CD4-positive, alpha-beta T cell (primary cell): ENCODE results near the gene YIF1A. TPM values are rescaled to one million over a fixed set of nuclear protein-coding genes. Genes with fewer than 3 reads are reported as not detected.
"Not testable (repeated sequence)": the region's sequence is repeated elsewhere in the genome, so short reads cannot be mapped to it uniquely, and the experiment has no call there.

Experiments
- ATAC-seq: fragments of 200-7000 bp; cut with Tn5 transposase; one replicate; pipeline ENCODE4 v1.10.0; 2022; ENCODE audit warnings: mild to moderate bottlenecking; ENCODE audit not compliant: poor library complexity
- CTCF ChIA-PET: fragments of 350-600 bp; sonication (Branson Sonifier 250); formaldehyde crosslinking; loops from one replicate; lab custom pipeline; 2021; ENCODE audit warnings: antibody characterized with exemption, inconsistent platforms; lab: Charles Lee
- POLR2A ChIA-PET: fragments of 350-600 bp; sonication (Branson Sonifier 250); formaldehyde crosslinking; loops from one replicate; lab custom pipeline; 2021; ENCODE audit warnings: antibody characterized with exemption, inconsistent platforms; lab: Charles Lee
- DNase-seq, 14 experiments: peaks; one replicate each; pipeline ENCODE4 v3.0.0-alpha.2; 2013 to 2020; ENCODE audit warnings: mixed read lengths in 2 of 14
- H3K27ac ChIP-seq, 2 donors: one replicate each; pipeline versions ENCODE4 v1.5.1 to v1.7.0; 2013; ENCODE audit warnings: low read length in 2 of 2, low read depth in 1 of 2, mild to moderate bottlenecking in 1 of 2
- H3K27me3 ChIP-seq, 2 experiments: 1 replicate in 1 of 2; 2 replicates in 1 of 2; pipeline versions ENCODE4 v1.6.1 to v1.7.0; 2013; ENCODE audit warnings: low read length in 2 of 2, control low read depth in 1 of 2, mild to moderate bottlenecking in 1 of 2, moderate library complexity in 1 of 2; ENCODE audit not compliant: insufficient read depth in 2 of 2, control insufficient read depth in 1 of 2
- H3K36me3 ChIP-seq: one replicate; pipeline ENCODE4 v1.6.1; 2013; ENCODE audit warnings: low read length, control low read depth; ENCODE audit not compliant: insufficient read depth
- H3K4me1 ChIP-seq: one replicate; pipeline ENCODE4 v1.6.1; 2013; ENCODE audit warnings: low read length, control low read depth; ENCODE audit not compliant: insufficient read depth
- H3K4me3 ChIP-seq: one replicate; pipeline ENCODE4 v1.5.1; 2013; ENCODE audit warnings: mild to moderate bottlenecking, low read length, moderate library complexity
- H3K9me3 ChIP-seq, 2 experiments: 1 replicate in 1 of 2; 2 replicates in 1 of 2; pipeline versions ENCODE4 v1.6.1 to v1.7.0; 2013; ENCODE audit warnings: low read length in 2 of 2, mild to moderate bottlenecking in 2 of 2, control low read depth in 1 of 2, moderate library complexity in 1 of 2; ENCODE audit not compliant: control insufficient read depth in 1 of 2, insufficient read depth in 1 of 2
- H3K27ac Mint-ChIP-seq: one replicate; pipeline ENCODE4 v1.8.0; 2020; ENCODE audit warnings: mixed read lengths
- H3K27me3 Mint-ChIP-seq: one replicate; pipeline ENCODE4 v1.8.0; 2021; ENCODE audit warnings: mixed read lengths
- H3K36me3 Mint-ChIP-seq: one replicate; pipeline ENCODE4 v1.8.0; 2021; ENCODE audit warnings: low read depth, mixed read lengths
- H3K4me1 Mint-ChIP-seq: one replicate; pipeline ENCODE4 v1.8.0; 2021; ENCODE audit warnings: low read depth, mixed read lengths
- H3K4me3 Mint-ChIP-seq: one replicate; pipeline ENCODE4 v1.8.0; 2020; ENCODE audit warnings: mild to moderate bottlenecking, mixed read lengths
- H3K9me3 Mint-ChIP-seq: one replicate; pipeline ENCODE4 v1.8.0; 2020; ENCODE audit warnings: mixed read lengths
- intact Hi-C, 2 experiments: fragments of 100-400 bp; cut with DNase I in 1 of 2; cut with micrococcal nuclease in 1 of 2; formaldehyde crosslinking; loops; one replicate each; pipeline versions ENCODE4 v1.15.1 to v1.9.0; 2023 to 2025; cut with DNase I, micrococcal nuclease
- total RNA-seq, 174 experiments: library from RNA in 2 of 174; stranded (reverse) in 2 of 174; gene quantifications; one replicate each; pipeline ENCODE4 v1.2.3 and lab custom pipeline; 2021 to 2026
- TF ChIP-seq, protein P1 (sequence below): fragments of 200-600 bp; IDR thresholded peaks from one replicate; pipeline ENCODE4 v1.8.0; 2022; ENCODE audit warnings: antibody characterized with exemption, mild to moderate bottlenecking

The YIF1A gene
- total RNA-seq, 2 experiments from 2014 or later = 17.4 to 21.1 TPM

DNA sequence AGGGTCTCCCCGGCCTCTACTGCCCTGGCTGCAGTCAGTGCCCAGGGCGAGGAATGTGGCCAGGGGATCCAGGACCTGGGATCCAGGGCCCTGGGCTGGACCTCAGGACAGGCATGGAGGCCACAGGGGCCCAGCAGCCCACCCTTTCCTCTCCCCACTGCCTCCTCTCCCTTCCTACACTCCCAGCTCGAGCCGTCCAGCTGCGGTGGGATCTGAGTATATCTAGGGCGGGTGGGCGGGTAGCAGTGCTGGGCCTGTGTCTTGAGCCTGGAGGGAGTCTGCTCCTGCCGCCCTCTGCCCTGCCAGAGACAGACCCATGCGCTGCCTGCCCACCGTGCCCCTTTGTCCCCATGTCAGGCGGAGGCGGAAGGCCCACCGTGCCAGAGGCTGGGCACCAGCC is 12.3 kb downstream of the YIF1A start:
- H3K9me3 ChIP-seq, H3K27me3 Mint-ChIP-seq, POLR2A ChIA-PET, ATAC-seq, H3K4me3 ChIP-seq, H3K27ac ChIP-seq, DNase-seq, H3K27ac Mint-ChIP-seq, H3K27me3 ChIP-seq, intact Hi-C loops, H3K9me3 Mint-ChIP-seq, CTCF ChIA-PET: not testable (repeated sequence)
- Mint-ChIP-seq H3K4me3 (peak overlapping the region; percentile 42), H3K36me3 (peaks cover 56% of the 10 kb centered on the region), H3K4me1 (peaks cover 32% of the 10 kb centered on the region)
- Histone ChIP-seq H3K4me1 (peaks cover 45% of the 10 kb centered on the region), H3K36me3 (peaks cover 49% of the 10 kb centered on the region)

DNA sequence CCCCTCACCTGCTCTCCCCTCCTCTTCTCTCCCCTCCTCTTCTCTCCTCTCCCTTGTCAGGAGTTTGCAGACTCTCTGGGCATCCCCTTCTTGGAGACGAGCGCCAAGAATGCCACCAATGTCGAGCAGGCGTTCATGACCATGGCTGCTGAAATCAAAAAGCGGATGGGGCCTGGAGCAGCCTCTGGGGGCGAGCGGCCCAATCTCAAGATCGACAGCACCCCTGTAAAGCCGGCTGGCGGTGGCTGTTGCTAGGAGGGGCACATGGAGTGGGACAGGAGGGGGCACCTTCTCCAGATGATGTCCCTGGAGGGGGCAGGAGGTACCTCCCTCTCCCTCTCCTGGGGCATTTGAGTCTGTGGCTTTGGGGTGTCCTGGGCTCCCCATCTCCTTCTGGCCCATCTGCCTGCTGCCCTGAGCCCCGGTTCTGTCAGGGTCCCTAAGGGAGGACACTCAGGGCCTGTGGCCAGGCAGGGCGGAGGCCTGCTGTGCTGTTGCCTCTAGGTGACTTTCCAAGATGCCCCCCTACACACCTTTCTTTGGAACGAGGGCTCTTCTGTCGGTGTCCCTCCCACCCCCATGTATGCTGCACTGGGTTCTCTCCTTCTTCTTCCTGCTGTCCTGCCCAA is 12.8 kb downstream of the YIF1A start:
- Mint-ChIP-seq H3K27me3 (no peaks in the 10 kb centered on the region), H3K27ac (no peak overlapping the region), H3K4me3 (no peak overlapping the region), H3K9me3 (no peaks in the 10 kb centered on the region), H3K36me3 (peaks cover 58% of the 10 kb centered on the region), H3K4me1 (peaks cover 27% of the 10 kb centered on the region)
- Histone ChIP-seq H3K27me3 (no peaks in the 10 kb centered on the region), H3K27ac (no peak overlapping the region), H3K36me3 (peaks cover 49% of the 10 kb centered on the region), H3K4me3 (no peak overlapping the region), H3K4me1 (peaks cover 44% of the 10 kb centered on the region), H3K9me3 (no peaks in the 10 kb centered on the region)
- TF ChIP-seq, protein P1, sequence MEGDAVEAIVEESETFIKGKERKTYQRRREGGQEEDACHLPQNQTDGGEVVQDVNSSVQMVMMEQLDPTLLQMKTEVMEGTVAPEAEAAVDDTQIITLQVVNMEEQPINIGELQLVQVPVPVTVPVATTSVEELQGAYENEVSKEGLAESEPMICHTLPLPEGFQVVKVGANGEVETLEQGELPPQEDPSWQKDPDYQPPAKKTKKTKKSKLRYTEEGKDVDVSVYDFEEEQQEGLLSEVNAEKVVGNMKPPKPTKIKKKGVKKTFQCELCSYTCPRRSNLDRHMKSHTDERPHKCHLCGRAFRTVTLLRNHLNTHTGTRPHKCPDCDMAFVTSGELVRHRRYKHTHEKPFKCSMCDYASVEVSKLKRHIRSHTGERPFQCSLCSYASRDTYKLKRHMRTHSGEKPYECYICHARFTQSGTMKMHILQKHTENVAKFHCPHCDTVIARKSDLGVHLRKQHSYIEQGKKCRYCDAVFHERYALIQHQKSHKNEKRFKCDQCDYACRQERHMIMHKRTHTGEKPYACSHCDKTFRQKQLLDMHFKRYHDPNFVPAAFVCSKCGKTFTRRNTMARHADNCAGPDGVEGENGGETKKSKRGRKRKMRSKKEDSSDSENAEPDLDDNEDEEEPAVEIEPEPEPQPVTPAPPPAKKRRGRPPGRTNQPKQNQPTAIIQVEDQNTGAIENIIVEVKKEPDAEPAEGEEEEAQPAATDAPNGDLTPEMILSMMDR = no peak
- intact Hi-C loops = no loop called here
- no peak for ATAC-seq
- DNase-seq = no peak
- ChIA-PET POLR2A (no interaction called here), CTCF (no interaction called here)

DNA sequence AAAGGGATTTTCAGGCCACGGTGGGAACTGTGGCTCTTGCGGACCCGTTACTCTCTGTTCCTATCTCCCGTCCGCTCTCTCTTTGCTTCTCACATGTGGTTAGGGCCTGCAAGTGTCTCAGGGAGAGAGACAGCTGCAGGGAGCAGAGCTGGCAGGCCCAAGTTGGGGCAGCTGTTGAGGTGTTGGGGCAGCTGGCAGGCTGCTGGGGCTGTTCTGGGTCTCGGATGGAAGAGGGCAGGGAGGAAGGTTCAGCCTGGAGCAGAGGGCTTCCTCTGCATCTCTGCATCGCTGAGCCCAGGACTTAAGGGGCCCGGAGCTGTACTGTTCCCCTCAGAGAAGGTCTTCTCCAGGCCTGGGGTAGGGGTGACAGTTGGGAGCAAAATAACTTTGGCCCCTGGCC is 13.5 kb downstream of the YIF1A start:
- Mint-ChIP-seq H3K27ac (no peak overlapping the region), H3K4me3 (no peak overlapping the region), H3K4me1 (peaks cover 30% of the 10 kb centered on the region), H3K27me3 (no peaks in the 10 kb centered on the region), H3K36me3 (peaks cover 63% of the 10 kb centered on the region), H3K9me3 (no peaks in the 10 kb centered on the region)
- H3K4me1 ChIP-seq = peaks cover 51% of the 10 kb centered on the region
- ChIA-PET CTCF (no interaction called here), POLR2A (no interaction called here)
- intact Hi-C loops = no loop called here
- no peaks in the 10 kb centered on the region for H3K27me3 ChIP-seq
- TF ChIP-seq, protein P1 = no peak
- H3K4me3 ChIP-seq = no peak overlapping the region
- no peaks in the 10 kb centered on the region for H3K9me3 ChIP-seq
- H3K36me3 ChIP-seq = peaks cover 53% of the 10 kb centered on the region
- no peak overlapping the region for H3K27ac ChIP-seq
- ATAC-seq (no peak), DNase-seq (no peak)

DNA sequence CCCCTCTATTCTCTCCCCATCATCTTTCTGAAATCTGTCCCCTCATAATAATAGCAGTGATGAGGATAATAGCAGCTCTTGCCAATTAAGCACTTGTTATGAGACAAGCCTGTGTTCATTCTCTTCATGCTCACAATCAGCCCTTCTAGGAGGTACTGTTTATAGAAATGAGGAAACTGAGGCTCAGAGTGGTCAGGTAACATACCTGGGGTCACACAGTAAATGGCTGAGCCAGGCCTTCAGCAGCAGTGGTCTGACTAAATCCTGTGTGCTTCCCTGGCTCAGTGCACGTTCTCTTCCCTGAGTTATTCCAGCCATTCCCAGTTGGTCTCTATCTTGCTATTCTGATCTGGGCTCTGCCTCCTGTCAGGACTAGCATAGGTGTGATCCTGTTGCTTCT is 14.7 kb downstream of the YIF1A start:
- TF ChIP-seq, protein P1 = no peak
- Mint-ChIP-seq H3K27ac (no peak overlapping the region), H3K36me3 (peaks cover 69% of the 10 kb centered on the region), H3K4me1 (peaks cover 36% of the 10 kb centered on the region), H3K4me3 (peak overlapping the region; percentile 38), H3K27me3 (no peaks in the 10 kb centered on the region), H3K9me3 (no peaks in the 10 kb centered on the region)
- no peak overlapping the region for H3K4me3 ChIP-seq
- ChIA-PET CTCF (interaction anchor here (1.7 kb wide), 1 partner anchor 8 kb away, joined by 6 read pairs; no protein-coding TSS in a partner anchor), POLR2A (no interaction called here)
- H3K4me1 ChIP-seq = peaks cover 55% of the 10 kb centered on the region
- H3K9me3 ChIP-seq = no peaks in the 10 kb centered on the region
- peaks cover 54% of the 10 kb centered on the region for H3K36me3 ChIP-seq
- DNase-seq (no peak), ATAC-seq (no peak)
- no peak overlapping the region for H3K27ac ChIP-seq
- H3K27me3 ChIP-seq = no peaks in the 10 kb centered on the region
- intact Hi-C loops = no loop called here
